ENCODE data around the gene ELF4. TPM values are rescaled to one million over a fixed set of nuclear protein-coding genes. Genes with fewer than 3 reads are reported as not detected.

ELF4 gene
- polyA plus RNA-seq, 1 donor from 2014 or later = not detected

GRCh38 chrX:130083656-130084382 lies 26.5 kb downstream of the ELF4 start:
- Histone ChIP-seq H2AFZ (ENCODE audit: low read depth, low read length) (no peak overlapping the region), H3K27me3 (ENCODE audit: insufficient read depth, low read depth, low read length) (no peaks in the 10 kb centered on the region), H3K36me3 (ENCODE audit: insufficient read depth, low read length) (no peaks in the 10 kb centered on the region), H4K20me1 (ENCODE audit: insufficient read depth) (no peaks in the 10 kb centered on the region), H3K4me3 (ENCODE audit: low read length) (no peak overlapping the region), H3K79me2 (replicated peaks; ENCODE audit: insufficient read depth, low read length) (no peaks in the 10 kb centered on the region), H3K27ac (ENCODE audit: low read length) (no peak overlapping the region), H3F3A (ENCODE audit: insufficient read depth, low read length, poor library complexity, severe bottlenecking) (no peaks in the 10 kb centered on the region), H3K9ac (ENCODE audit: low read length) (no peak overlapping the region), H3K9me3 (ENCODE audit: low read length) (no peaks in the 10 kb centered on the region), H3K4me2 (ENCODE audit: low read length) (no peak overlapping the region), H3K9me2 (ENCODE audit: insufficient read depth, low read length) (no peaks in the 10 kb centered on the region)
- TF ChIP-seq POLR2AphosphoS5 (IDR thresholded peaks at IDR 0.05) (no peak), MXI1 (conservative IDR thresholded peaks at IDR 0.05; ENCODE audit: poor library complexity, severe bottlenecking) (no peak), SMC3 (conservative IDR thresholded peaks at IDR 0.05; ENCODE audit: poor library complexity) (no peak), CTCF (IDR thresholded peaks at IDR 0.05; ENCODE audit: poor library complexity, severe bottlenecking) (no peak), RAD21 (conservative IDR thresholded peaks at IDR 0.05) (no peak), EP300 (conservative IDR thresholded peaks at IDR 0.05; ENCODE audit: poor library complexity, severe bottlenecking) (no peak), EZH2 (IDR thresholded peaks at IDR 0.05; ENCODE audit: borderline replicate concordance, insufficient read depth, low read length, poor library complexity, severe bottlenecking) (no peak), REST (IDR thresholded peaks at IDR 0.05; ENCODE audit: borderline replicate concordance) (no peak), TAF1 (IDR thresholded peaks at IDR 0.05; ENCODE audit: low read depth) (no peak)

GRCh38 chrX:130083107-130083490 lies 27.2 kb downstream of the ELF4 start:
- H3K27ac ChIP-seq (ENCODE audit: low read length) = no peak overlapping the region
- no peaks in the 10 kb centered on the region for H3F3A ChIP-seq (ENCODE audit: insufficient read depth, low read length, poor library complexity, severe bottlenecking)
- no peak overlapping the region for H3K9ac ChIP-seq (ENCODE audit: low read length)
- no peaks in the 10 kb centered on the region for H3K79me2 ChIP-seq (replicated peaks; ENCODE audit: insufficient read depth, low read length)
- no peaks in the 10 kb centered on the region for H3K9me2 ChIP-seq (ENCODE audit: insufficient read depth, low read length)
- no peak for TF ChIP-seq MXI1 (conservative IDR thresholded peaks at IDR 0.05; ENCODE audit: poor library complexity, severe bottlenecking)
- TF ChIP-seq SMC3 (conservative IDR thresholded peaks at IDR 0.05; ENCODE audit: poor library complexity) = no peak
- no peak for TF ChIP-seq TAF1 (IDR thresholded peaks at IDR 0.05; ENCODE audit: low read depth)
- TF ChIP-seq EP300 (conservative IDR thresholded peaks at IDR 0.05; ENCODE audit: poor library complexity, severe bottlenecking) = no peak
- no peak for TF ChIP-seq RAD21 (conservative IDR thresholded peaks at IDR 0.05)
- no peak for TF ChIP-seq POLR2AphosphoS5 (IDR thresholded peaks at IDR 0.05)
- TF ChIP-seq REST (IDR thresholded peaks at IDR 0.05; ENCODE audit: borderline replicate concordance) = no peak
- TF ChIP-seq EZH2 (IDR thresholded peaks at IDR 0.05; ENCODE audit: borderline replicate concordance, insufficient read depth, low read length, poor library complexity, severe bottlenecking) = no peak
- TF ChIP-seq CTCF (IDR thresholded peaks at IDR 0.05; ENCODE audit: poor library complexity, severe bottlenecking) = no peak
- no peaks in the 10 kb centered on the region for H4K20me1 ChIP-seq (ENCODE audit: insufficient read depth)
- no peaks in the 10 kb centered on the region for H3K27me3 ChIP-seq (ENCODE audit: insufficient read depth, low read depth, low read length)
- no peak overlapping the region for H3K4me2 ChIP-seq (ENCODE audit: low read length)
- no peaks in the 10 kb centered on the region for H3K36me3 ChIP-seq (ENCODE audit: insufficient read depth, low read length)
- H3K9me3 ChIP-seq (ENCODE audit: low read length) = no peaks in the 10 kb centered on the region
- H2AFZ ChIP-seq (ENCODE audit: low read depth, low read length) = no peak overlapping the region
- no peak overlapping the region for H3K4me3 ChIP-seq (ENCODE audit: low read length)

Measured in neural cell (in vitro differentiated cells).